ENCODE results near the gene IQCH.

IQCH gene

GRCh38 chr15:67259806-67260205 is 5.2 kb downstream of the IQCH start:
- TF ChIP-seq CTCF (IDR thresholded peaks at IDR 0.05; ENCODE audit: low read depth, low read length), result no peak

GRCh38 chr15:67266870-67267269 is 12.3 kb downstream of the IQCH start:
- no peak for TF ChIP-seq CTCF (IDR thresholded peaks at IDR 0.05; ENCODE audit: low read depth, low read length)
- no peak overlapping the region for H3K4me3 ChIP-seq (ENCODE audit: low read depth, low read length)

More at GRCh38 chr15:67259806-67260205, 5.2 kb downstream of the IQCH start:
- no peak overlapping the region for H3K4me3 ChIP-seq (ENCODE audit: low read depth, low read length)

GRCh38 chr15:67267440-67267839 is 12.9 kb downstream of the IQCH start:
- no peak overlapping the region for H3K4me3 ChIP-seq (ENCODE audit: low read depth, low read length)

GRCh38 chr15:67267951-67268941 is 13.7 kb downstream of the IQCH start:
- no peak overlapping the region for H3K4me3 ChIP-seq (ENCODE audit: low read depth, low read length)
- TF ChIP-seq CTCF (IDR thresholded peaks at IDR 0.05; ENCODE audit: low read depth, low read length), result no peak

More at GRCh38 chr15:67267440-67267839, 12.9 kb downstream of the IQCH start:
- TF ChIP-seq CTCF (IDR thresholded peaks at IDR 0.05; ENCODE audit: low read depth, low read length), result no peak

- no peak for TF ChIP-seq CTCF (IDR thresholded peaks at IDR 0.05; ENCODE audit: low read depth, low read length)
Measured at GRCh38 chr15:67274236-67274635, 19.6 kb downstream of the IQCH start.

GRCh38 chr15:67276666-67277065 is 22.1 kb downstream of the IQCH start:
- no peak overlapping the region for H3K4me3 ChIP-seq (ENCODE audit: low read depth, low read length)
- no peak for TF ChIP-seq CTCF (IDR thresholded peaks at IDR 0.05; ENCODE audit: low read depth, low read length)

More at GRCh38 chr15:67274236-67274635, 19.6 kb downstream of the IQCH start:
- no peak overlapping the region for H3K4me3 ChIP-seq (ENCODE audit: low read depth, low read length)

- H3K4me3 ChIP-seq (ENCODE audit: low read depth, low read length), result no peak overlapping the region
- TF ChIP-seq CTCF (IDR thresholded peaks at IDR 0.05; ENCODE audit: low read depth, low read length), result no peak
Measured at GRCh38 chr15:67280217-67280616, 25.6 kb downstream of the IQCH start.

All from WI38 (cell line).